Mesenteric fat pad (tissue), 1 donor: Measurements from ENCODE around the gene MRM3. TPM values are rescaled to one million over a fixed set of nuclear protein-coding genes. Genes with fewer than 3 reads are reported as not detected.
"Not testable (repeated sequence)": the region's sequence is repeated elsewhere in the genome, so short reads cannot be mapped to it uniquely, and the experiment has no call there.

ENCODE experiments used
- DNase-seq: peaks from one replicate; pipeline ENCODE4 v3.0.0-alpha.2; 2020; ENCODE audit warnings: low spot score
- long read RNA-seq: library from polyadenylated mRNA; unstranded; transcript quantifications from one replicate; pipeline ENCODE4 v2.0.0, GENCODE V29; 2020
- total RNA-seq: library from RNA; stranded (reverse); fragmentation: NEBNext Ultra II Directional; extraction: Animal tissue kit (Norgen Biotek cat#: 25700); gene quantifications from one replicate; pipeline ENCODE4 v1.2.1, GENCODE V29; 2021
- donor health status: DM: yes; HTN: yes; CAD: no.

The MRM3 gene, protein sequence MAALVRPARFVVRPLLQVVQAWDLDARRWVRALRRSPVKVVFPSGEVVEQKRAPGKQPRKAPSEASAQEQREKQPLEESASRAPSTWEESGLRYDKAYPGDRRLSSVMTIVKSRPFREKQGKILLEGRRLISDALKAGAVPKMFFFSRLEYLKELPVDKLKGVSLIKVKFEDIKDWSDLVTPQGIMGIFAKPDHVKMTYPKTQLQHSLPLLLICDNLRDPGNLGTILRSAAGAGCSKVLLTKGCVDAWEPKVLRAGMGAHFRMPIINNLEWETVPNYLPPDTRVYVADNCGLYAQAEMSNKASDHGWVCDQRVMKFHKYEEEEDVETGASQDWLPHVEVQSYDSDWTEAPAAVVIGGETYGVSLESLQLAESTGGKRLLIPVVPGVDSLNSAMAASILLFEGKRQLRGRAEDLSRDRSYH
- total RNA-seq = 12.7 TPM
- long read RNA-seq, transcript MRM3-201 (4 exons, 1,809 nt) = major isoform, 63 of 73 reads
- long read RNA-seq, transcript MRM3-203 (3 exons, 727 nt) = minor isoform, 5 of 73 reads
- long read RNA-seq, partial matches to known transcripts = 4 of 73 reads
- long read RNA-seq, other reads (novel, unspliced or antisense) = 1 of 73 reads

DNA sequence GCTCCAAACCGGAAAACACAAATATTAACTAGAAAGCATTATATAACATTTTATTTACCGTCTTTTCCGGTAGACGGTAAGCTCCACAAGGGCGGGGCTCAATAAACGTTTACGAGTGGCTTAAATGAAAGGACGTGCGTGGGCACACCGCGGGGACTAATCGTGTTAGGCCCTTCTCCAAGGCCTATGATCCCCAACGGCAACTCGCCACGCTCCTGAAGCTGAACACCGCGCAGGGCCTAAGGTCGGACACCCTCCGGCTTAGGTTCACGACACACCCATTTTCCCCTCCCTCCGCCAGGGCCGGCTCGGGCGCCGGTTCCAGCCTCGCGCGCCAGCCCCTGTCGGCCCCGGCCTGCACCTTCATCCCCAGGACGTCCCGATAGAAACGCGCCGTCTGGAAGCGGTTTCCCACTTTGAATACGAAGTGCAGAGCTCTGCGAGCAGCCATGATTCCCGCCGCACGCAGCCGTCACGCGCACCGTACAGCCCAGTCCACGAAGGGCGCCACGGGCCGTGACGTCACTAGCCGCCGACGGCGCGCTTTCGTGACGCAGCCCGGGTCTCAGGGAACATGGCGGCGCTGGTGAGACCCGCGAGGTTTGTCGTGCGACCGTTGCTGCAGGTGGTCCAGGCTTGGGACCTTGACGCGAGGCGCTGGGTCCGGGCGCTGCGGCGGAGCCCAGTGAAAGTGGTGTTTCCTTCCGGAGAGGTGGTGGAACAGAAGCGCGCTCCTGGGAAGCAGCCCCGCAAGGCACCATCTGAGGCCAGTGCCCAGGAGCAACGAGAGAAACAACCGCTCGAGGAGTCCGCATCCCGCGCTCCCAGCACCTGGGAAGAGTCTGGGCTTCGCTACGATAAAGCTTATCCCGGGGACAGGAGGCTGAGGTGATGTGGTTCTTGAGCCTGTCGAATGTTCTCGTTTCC lies at the start of gene MRM3, which contains the start of gene GLOD4:
MRM3 (plus strand) TSS at position 549 of the 927 bp plus-strand sequence; CDS start at position 575, 26 bp downstream.
GLOD4 (minus strand) TSS at position 476 of the 927 bp plus-strand sequence; CDS start at position 451, 25 bp downstream.
- peak; percentile 98 for DNase-seq

DNA sequence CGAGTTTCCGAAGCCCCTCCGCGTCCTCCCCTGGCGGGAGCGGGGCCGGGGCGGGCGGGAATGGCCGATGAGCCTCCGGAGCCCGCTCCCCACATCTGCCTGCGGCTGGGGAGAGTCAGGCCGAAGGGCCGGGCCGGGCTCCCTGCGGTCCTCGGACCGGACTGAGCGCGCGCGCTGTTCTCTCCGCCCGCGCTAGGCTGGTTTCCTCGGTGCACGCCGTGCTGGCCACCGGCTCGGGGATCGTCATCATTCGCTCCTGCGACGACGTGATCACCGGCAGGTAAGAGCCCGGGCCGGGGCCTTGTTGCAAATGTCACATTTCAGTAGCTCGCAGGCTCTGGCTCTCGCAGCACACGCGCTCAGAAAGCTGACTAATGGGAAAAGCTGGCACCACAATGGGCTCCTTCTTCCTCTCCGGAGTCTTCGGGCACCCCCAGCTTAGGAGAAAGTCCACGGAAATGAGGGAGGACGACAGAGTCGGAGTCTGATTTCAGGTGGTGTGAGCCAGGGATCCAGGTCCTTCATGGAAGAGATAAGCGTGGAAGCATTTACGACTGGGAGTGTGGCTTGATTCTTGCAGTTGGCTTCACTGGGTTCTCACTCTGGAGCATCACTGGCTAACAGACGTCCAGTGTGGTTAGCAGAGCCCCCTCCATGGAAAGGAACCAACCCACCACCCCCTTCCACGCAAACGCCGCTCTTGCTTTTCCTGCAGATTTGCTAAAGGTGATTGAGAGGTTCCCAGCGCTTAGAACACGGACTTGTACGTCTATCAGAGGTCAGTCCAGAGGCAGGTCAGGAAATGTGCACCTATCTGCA lies 49.0 kb upstream of the MRM3 start:
- no peak for DNase-seq

DNA sequence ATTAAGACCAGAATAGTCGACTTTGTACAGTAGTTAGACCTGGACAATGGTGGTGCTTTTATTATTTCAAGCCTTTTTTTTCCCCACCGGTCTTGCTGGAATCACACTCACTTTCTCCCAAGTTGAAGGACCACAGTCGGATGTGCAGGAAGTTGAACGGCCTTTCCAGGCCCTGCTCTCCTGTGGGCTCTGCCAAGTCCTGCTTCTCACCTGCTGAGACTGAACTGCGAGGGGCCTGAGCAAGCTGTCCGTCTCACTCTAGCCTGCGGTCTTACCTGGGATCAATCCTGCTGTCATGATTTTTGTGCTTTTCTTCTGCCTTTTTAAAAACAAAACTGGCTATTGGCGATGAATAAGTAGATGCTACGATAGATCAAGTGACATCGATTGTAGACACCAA lies 48.4 kb upstream of the MRM3 start:
- no peak for DNase-seq

DNA sequence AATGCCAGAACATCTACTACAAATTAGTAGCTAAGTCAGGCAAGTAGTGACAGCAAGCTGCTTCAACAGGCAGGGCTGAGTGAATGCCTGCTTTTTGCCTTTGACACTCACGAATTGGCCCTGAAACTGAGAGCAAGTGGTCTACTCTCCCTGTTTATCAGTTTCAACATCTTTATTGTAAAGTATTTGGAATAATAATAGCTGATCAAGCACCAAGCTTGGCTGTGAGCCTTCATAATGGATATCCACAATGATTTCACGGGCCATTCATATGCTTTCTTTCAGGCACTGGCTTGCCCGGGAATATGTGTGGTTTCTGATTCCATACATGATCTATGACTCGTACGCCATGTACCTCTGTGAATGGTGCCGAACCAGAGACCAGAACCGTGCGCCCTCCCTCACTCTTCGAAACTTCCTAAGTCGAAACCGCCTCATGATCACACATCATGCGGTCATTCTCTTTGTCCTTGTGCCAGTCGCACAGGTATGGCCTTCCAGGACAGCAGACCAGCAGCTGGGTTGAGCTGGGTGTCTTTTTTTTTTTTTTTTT lies 44.5 kb upstream of the MRM3 start:
- no peak for DNase-seq

DNA sequence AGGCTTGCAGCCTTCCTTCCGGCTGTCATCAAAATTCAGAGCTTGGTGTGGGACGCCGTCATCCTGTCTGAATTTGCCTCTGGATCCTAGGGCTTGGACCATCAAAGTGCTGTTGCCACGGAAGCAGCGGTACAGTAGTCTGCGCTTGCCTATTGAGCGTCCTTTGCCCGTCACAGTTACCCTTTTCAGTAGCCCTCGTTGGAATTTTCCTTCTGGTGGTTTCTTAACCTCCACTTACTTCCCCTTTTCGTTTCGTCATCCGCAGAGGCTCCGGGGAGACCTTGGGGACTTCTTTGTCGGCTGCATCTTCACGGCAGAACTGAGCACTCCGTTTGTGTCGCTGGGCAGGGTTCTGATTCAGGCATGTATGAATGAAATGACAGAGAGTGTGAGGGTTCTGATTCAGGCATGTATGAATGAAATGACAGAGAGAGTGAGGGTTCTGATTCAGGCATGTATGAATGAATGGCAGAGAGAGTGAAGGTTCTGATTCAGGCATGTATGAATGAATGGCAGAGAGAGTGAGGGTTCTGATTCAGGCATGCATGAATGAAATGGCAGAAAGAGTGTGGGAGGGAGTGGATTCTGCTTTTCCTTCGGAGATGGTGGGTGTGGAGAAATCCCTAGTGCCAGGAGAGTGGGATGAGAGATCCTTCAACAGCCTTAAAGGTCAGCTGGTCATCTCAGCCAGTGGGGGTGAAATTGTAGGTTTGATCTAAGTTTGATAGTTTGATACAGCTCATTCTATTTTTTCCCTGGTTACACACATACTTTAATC lies 41.7 kb upstream of the MRM3 start:
- no peak for DNase-seq

DNA sequence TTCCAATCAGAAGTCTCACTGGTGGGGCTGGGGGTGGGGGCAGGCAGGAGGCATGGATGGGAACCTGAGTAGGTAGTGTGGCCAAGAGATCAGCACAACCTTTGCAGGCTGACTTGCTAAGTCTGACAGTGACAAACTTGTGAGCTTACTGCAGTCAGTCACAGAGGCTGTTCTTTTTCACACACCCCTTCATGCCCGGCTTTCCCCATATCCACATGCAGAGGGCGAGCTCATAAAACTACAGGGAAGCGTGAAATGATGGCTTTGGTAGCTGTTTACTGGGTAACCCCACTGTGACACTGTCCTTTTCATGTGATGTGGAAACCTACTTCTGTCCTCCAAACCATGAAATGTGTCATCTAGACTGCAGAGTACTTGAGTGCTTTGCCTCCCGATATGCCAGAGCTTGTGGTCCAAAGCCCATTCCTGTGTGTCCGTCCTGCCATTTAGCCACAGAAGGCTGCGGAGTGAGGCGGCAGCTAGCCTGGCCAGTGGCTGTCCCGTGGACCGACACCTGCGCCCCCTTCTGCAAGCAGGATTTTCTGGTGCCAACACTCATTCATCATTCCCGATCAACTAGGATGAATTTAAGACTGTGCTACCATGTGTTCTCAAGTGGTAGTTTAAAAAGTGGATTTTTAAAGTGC lies 39.9 kb upstream of the MRM3 start:
- no peak for DNase-seq

DNA sequence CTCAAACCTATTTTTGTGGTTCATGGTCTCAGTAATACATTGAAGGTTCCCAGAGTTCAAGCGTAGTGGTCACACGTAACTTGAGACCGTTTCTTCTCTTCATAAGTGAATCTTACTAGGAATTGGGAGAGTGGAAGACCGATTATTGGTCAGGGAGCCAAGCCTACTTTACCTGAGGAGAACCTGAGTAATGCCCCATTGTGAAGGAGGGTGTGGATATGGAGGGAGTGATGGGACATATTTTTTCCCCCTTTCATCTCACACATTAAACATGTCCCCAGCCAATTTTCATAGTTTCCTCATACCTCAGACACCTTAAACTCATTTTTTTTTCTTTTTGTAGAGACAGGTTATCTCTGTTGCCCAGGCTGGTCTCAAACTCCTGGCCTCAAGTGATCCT lies 39.0 kb upstream of the MRM3 start:
- DNase-seq = no peak

DNA sequence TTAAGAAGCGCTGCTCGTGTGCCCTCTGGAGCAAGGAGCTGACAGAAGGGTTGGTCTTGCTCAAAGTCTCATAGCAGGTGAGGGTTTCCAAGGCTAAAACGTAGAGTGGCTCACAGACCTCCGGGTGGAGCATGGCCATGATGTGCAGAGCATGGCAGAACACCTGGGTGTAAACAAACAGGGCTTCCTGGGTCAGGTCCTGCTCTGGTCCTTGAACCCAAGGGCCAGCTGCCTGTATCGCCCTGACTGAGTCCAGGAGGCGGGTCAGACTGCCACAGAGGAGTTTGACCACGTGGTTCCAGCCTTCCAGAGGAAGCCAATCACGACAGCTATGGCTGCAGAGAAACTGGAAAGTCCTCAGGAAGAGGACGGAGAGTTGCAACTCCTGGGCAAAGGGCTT lies 37.2 kb upstream of the MRM3 start:
- DNase-seq = no peak

DNA sequence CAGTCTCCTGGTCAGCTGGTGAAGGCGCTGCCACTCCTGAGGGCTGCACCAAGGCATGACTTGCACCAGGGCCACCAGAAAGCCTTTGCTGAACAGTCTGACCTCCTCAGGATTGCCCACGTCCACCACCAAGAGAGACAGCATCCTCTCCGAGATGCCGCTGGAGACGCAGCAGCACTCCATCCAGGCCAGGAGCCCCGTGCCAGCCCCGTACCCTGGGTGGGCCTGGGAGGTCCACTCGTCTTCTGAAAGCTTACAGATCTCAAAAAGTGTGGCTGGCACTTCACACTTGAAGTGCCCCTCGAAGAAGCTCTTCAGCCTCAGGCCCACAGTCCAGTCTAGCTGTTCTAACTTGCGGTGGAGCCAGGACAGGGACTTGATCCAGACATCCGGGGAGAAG lies 36.7 kb upstream of the MRM3 start:
- no peak for DNase-seq

DNA sequence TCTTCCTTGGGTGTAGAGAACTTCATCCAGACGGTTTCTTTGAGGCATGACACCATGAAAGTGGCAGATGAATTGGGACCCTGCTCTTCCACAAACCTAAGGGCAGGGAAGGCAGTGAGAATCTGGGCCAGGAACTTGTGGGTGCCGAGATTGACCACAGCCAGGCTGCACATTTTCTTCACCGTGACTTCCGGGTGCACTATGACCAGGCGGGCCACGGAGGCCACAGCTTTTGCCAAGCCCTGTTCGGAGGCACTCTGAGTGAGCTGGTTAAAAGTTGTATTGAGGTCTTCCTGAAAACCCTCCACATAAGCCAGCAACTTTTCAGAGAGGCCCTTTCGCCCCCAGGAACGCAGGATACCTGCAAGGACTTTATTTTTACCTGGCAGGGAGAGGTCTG lies 36.0 kb upstream of the MRM3 start:
- DNase-seq = no peak

DNA sequence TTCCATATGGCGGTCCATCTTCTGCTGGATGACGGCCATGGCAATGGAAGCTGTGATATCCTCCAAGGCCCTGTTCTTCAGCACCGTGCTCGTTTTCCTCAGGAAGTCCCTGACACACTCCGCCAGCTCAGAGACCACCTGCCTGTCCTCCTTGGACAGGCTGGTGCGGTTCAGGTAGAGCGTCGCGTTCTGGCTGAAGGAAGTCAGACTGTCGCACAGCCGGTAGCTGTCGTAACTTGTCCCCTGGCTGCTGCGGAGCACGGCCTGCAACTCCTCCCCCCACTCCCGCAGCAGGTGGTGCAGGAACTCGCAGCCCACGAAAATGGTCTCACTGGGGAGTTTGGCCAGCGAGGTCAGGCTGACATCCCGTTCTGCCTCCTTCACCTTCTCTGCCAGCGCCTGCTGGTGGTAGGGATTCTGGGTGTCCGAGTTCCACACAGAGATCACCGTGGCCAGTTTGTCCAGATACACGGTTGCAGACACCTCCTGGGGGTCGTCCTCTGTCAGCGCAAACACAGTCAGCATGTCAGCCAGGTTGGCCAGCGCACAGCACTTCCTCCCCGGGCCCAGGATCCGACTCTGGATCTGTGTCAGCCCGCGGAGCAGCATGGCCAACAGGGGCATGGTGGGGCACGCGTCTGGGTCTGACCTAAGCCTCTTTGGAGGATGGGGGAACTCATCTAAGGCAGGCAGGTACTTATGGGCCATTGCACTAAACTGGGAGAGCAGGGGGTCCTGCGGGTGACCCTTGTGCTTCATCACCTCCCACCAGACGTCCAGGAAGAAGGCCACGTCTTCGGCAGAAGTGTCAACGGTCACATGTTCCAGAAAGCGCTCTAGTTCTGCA lies 35.1 kb upstream of the MRM3 start:
- no peak for DNase-seq

DNA sequence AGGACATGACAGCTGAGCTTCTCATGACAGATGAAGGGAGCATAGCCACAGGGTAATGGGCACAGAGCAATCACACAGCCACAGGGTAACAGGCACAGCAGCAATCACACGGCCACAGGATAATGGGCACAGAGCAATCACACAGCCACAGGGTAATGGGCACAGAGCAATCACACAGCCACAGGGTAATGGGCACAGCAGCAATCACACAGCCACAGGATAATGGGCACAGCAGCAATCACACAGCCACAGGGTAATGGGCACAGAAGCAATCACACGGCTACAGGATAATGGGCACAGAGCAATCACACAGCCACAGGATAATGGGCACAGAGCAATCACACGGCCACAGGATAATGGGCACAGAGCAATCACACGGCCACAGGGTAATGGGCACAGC lies 33.5 kb upstream of the MRM3 start:
- DNase-seq = not testable (repeated sequence)

DNA sequence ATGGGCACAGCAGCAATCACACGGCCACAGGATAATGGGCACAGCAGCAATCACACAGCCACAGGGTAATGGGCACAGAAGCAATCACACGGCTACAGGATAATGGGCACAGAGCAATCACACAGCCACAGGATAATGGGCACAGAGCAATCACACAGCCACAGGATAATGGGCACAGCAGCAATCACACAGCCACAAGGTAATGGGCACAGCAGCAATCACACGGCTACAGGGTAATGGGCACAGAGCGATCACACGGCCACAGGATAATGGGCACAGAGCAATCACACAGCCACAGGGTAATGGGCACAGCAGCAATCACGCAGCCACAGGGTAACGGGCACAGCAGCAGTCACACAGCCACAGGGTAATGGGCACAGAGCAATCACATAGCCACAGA lies 32.8 kb upstream of the MRM3 start:
- DNase-seq = not testable (repeated sequence)

DNA sequence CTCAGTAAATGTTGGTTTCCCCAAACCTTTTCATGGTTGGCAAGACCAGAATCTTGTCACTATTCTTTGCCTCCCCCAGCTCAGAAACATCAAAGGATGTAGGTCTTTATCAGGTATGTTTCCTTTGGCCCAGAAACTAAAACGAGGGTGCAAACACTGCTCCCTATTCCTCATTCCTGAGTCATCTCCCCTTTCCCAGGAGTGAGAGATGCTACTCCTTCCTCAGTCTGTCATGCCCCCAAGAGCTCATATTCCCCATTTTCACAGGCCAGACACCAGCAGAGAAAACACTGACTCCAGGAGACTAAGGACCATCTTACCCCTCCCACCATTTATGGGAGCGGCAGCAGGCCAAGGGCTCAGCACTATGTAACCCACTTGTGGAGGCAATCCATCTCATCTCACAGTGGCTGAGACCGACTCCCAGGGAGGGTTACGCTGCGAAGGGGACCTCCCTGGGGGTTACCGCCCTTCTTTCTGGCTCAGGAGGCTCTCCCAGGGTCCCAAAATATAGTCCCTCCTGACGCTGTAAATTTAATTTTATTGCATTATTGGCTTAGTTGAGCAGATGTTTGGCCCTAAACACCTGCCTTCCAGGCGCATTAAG lies 31.6 kb upstream of the MRM3 start:
- DNase-seq = no peak

DNA sequence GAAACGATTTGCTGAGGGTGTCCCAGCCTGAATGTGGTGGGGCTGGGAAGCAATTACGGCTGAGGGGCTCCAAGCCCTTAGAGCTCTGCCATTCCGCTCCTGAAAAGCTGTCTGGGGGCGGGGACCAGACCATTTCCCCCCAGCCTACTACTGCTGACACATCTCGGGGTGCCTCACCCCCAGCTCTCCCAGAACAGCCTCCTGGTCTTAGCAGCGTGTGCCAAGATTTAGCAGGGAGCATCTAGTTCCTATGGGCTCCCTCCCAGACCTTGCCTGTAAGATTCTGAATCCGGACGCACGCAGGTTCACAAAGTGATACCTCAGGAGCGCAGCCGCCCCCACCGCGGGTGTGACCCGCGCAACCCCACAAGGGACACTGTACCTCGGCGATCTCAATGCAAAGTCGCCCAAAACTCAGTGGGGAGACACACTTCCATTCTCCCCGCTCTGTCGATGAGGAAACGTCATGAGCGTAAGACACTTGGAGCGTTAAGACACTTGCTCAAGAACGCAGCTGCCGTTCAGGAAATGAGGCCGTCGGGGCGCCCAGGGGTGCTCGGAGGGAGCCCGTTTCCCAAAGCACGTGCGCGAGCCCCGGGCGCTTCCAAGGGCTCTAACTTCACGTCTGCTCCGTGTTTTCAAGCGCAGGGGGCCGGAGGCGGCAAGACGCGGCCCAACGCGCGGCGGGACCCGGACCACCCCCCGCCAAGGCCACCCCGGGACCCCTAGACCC lies 30.7 kb upstream of the MRM3 start:
- no peak for DNase-seq

DNA sequence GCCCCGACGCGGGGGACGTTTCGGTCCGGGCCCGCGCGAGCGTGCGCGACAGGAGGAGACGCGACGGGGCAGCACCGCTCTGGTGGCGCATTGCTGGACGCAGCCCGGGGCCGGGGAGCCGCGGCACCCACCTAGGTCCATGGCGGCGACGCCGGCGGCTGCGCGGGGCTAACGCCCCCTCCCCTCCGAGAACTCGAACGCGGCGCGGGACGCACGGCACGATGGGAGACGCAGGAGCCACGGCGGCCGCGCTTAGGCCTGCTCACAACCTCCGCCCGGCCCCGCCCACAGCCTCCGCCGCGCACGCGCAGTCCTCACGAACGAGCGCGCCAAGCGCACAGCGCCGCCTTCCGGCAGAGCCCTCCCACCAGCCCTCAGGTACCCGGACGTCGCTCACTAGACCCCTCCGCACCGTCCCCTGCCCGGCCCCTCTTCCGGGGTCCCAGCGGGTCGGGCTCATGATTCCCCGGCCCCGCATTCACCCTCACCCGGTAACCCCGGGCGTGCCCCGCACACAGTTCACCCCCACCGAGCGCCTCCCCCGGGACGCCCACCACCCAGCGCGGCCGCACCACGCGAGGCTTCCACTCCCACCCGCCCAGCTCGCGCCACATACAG lies 30.0 kb upstream of the MRM3 start, which contains the start of gene GEMIN4:
GEMIN4 (minus strand) TSS at position 263 of the 618 bp plus-strand sequence; CDS start at position 141, 122 bp downstream.
- peak; percentile 99 for DNase-seq
